Colonic mucosa (tissue), 4 donors: Measurements from ENCODE around the gene OGFR. TPM values are rescaled to one million over a fixed set of nuclear protein-coding genes. Genes with fewer than 3 reads are reported as not detected.

ENCODE experiments used
- DNase-seq: peaks from one replicate; pipeline ENCODE4 v3.0.0-alpha.2; 2020
- H3K27ac ChIP-seq: fragments of 200-600 bp; one replicate; pipeline ENCODE4 v1.8.0; 2021
- H3K27me3 ChIP-seq: fragments of 200-600 bp; one replicate; pipeline ENCODE4 v1.8.0; 2021
- H3K36me3 ChIP-seq: fragments of 200-600 bp; one replicate; pipeline ENCODE4 v1.8.0; 2021
- H3K4me1 ChIP-seq: fragments of 200-600 bp; one replicate; pipeline ENCODE4 v1.8.0; 2021; ENCODE audit warnings: mild to moderate bottlenecking
- H3K4me3 ChIP-seq: fragments of 200-600 bp; one replicate; pipeline ENCODE4 v1.8.0; 2021
- H3K9ac ChIP-seq, 2 donors: one replicate each; pipeline ENCODE4 v1.7.0; 2013; ENCODE audit warnings: control low read depth in 2 of 2, low read depth in 2 of 2, low read length in 2 of 2
- H3K9me3 ChIP-seq: fragments of 200-600 bp; one replicate; pipeline ENCODE4 v1.8.0; 2021
- CTCF ChIP-seq: fragments of 200-600 bp; IDR thresholded peaks from one replicate; pipeline ENCODE4 v1.8.0; 2022; ENCODE audit warnings: antibody characterized with exemption, mild to moderate bottlenecking
- intact Hi-C: fragments of 100-400 bp; cut with DNase I; formaldehyde crosslinking; loops from one replicate; pipeline ENCODE4 v1.14.1; 2022
- total RNA-seq, 2 donors: library from RNA; stranded (reverse); fragmentation: NEBNext Ultra II Directional in 1 of 2; extraction: Animal tissue kit (Norgen Biotek cat#: 25700) in 1 of 2; gene quantifications; one replicate each; pipeline ENCODE4 v1.2.1, GENCODE V29; 2021
- donor health status: healthy.
- donor health status: DM: no; HTN: no; CAD: no.
- donor health status: DM: no; HTN: no; CAD: no.

Gene OGFR
- total RNA-seq, 2 donors from 2014 or later: 36.3 to 36.8 TPM

- DNase-seq: no peak
- Histone ChIP-seq H3K36me3 (no peaks in the 10 kb centered on the region), H3K9ac (no peak overlapping the region), H3K27me3 (no peaks in the 10 kb centered on the region), H3K4me1 (no peaks in the 10 kb centered on the region), H3K27ac (no peak overlapping the region), H3K4me3 (no peak overlapping the region), H3K9me3 (no peaks in the 10 kb centered on the region)
- TF ChIP-seq CTCF: no peak
- intact Hi-C loops: no loop called here
These were observed 30.6 kb upstream of the OGFR start for GRCh38 chr20:62773845-62774714.

- H3K9me3 ChIP-seq: no peaks in the 10 kb centered on the region
- H3K4me1 ChIP-seq: no peaks in the 10 kb centered on the region
- no peak overlapping the region for H3K27ac ChIP-seq
- no peak overlapping the region for H3K9ac ChIP-seq
- no peak overlapping the region for H3K4me3 ChIP-seq
- no peak for TF ChIP-seq CTCF
- DNase-seq: no peak
- no peaks in the 10 kb centered on the region for H3K36me3 ChIP-seq
- intact Hi-C loops: no loop called here
- H3K27me3 ChIP-seq: no peaks in the 10 kb centered on the region
These were observed 29.9 kb upstream of the OGFR start for GRCh38 chr20:62774762-62775161.

- intact Hi-C loops: no loop called here
- Histone ChIP-seq H3K4me1 (no peaks in the 10 kb centered on the region), H3K27me3 (no peaks in the 10 kb centered on the region), H3K36me3 (no peaks in the 10 kb centered on the region), H3K9me3 (no peaks in the 10 kb centered on the region), H3K4me3 (no peak overlapping the region), H3K27ac (no peak overlapping the region), H3K9ac (no peak overlapping the region)
- DNase-seq: no peak
- no peak for TF ChIP-seq CTCF
These were observed 29.4 kb upstream of the OGFR start for GRCh38 chr20:62775206-62775605.

GRCh38 chr20:62776035-62776691, 28.5 kb upstream of the OGFR start:
- Histone ChIP-seq H3K27ac (no peak overlapping the region), H3K9ac (no peak overlapping the region), H3K4me3 (no peak overlapping the region), H3K36me3 (no peaks in the 10 kb centered on the region), H3K4me1 (no peaks in the 10 kb centered on the region), H3K27me3 (no peaks in the 10 kb centered on the region), H3K9me3 (no peaks in the 10 kb centered on the region)
- no peak for DNase-seq
- intact Hi-C loops: no loop called here
- no peak for TF ChIP-seq CTCF

GRCh38 chr20:62776692-62777527, 27.7 kb upstream of the OGFR start:
- no peak overlapping the region for H3K4me3 ChIP-seq
- TF ChIP-seq CTCF: no peak
- H3K9ac ChIP-seq: no peak overlapping the region
- no peaks in the 10 kb centered on the region for H3K36me3 ChIP-seq
- H3K9me3 ChIP-seq: no peaks in the 10 kb centered on the region
- intact Hi-C loops: no loop called here
- no peaks in the 10 kb centered on the region for H3K27me3 ChIP-seq
- H3K27ac ChIP-seq: no peak overlapping the region
- DNase-seq: peak; percentile 58
- H3K4me1 ChIP-seq: no peaks in the 10 kb centered on the region
